ENCODE measurements around the gene LAG3. TPM values are rescaled to one million over a fixed set of nuclear protein-coding genes. Genes with fewer than 3 reads are reported as not detected.

LAG3 gene
- total RNA-seq, 2 experiments from 2014 or later: 12.0 to 13.1 TPM

DNA sequence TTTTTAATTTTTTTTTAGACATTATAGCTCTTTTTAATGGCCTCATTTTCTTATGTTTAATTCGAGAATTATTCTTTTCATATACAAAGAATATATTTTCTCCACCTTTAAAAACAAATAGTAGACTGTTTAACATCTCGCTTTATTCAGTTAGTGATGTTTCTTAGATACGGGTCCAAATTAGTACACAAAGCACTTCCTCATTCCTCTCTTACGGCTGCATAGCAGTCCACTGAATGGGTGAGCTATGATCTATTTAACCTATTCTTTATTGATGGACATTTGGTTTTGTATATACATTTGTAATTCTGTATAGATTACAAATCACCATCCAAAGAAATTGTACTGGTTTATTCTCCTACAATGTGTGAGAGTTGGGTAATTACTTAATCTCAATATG lies 41.0 kb downstream of the LAG3 start:
- Mint-ChIP-seq H3K27me3 (no peaks in the 10 kb centered on the region), H3K4me3 (no peak overlapping the region), H3K9me3 (no peaks in the 10 kb centered on the region), H3K36me3 (ENCODE audit: low read depth) (peaks cover 40% of the 10 kb centered on the region), H3K27ac (no peak overlapping the region), H3K4me1 (peaks cover 18% of the 10 kb centered on the region)
- ChIA-PET POLR2A (interaction anchor here (0.6 kb wide), 1 partner anchor 11 kb away, joined by 3 read pairs; no protein-coding TSS in a partner anchor), CTCF (interaction anchor here (2.8 to 6.0 kb wide), 2 partner anchors 11 to 21 kb away, joined by 8 to 19 read pairs; no protein-coding TSS in a partner anchor)
- DNase-seq: no peak

DNA sequence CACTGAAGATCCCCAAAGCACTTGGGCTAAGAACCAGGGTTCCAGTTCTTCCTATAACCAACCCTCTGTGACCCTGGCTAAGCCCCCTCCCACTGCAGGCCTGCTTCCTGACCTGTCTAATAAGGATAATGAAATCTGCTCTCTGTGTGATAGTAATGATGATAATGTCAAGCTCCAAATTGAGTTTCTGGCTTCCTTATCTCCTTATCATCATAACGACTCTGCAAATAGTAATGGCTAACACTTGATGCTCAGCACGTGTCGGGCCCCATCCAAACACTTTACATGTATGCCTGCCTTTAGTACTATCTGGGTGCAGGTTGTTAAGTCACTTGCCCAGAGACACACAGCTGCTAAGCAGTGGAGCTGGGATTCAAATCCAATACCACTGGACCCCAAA lies 44.3 kb downstream of the LAG3 start:
- POLR2A ChIA-PET: no interaction called here
- Mint-ChIP-seq H3K36me3 (ENCODE audit: low read depth) (peaks cover 47% of the 10 kb centered on the region), H3K4me3 (no peak overlapping the region), H3K9me3 (no peaks in the 10 kb centered on the region), H3K4me1 (peaks cover 10% of the 10 kb centered on the region), H3K27ac (no peak overlapping the region), H3K27me3 (no peaks in the 10 kb centered on the region)
- no peak for DNase-seq
- CTCF ChIA-PET: interaction anchor here (1.1 to 2.0 kb wide), 2 partner anchors 9 to 63 kb away, joined by 3 to 6 read pairs; partner anchors contain the start of gene MLF2

DNA sequence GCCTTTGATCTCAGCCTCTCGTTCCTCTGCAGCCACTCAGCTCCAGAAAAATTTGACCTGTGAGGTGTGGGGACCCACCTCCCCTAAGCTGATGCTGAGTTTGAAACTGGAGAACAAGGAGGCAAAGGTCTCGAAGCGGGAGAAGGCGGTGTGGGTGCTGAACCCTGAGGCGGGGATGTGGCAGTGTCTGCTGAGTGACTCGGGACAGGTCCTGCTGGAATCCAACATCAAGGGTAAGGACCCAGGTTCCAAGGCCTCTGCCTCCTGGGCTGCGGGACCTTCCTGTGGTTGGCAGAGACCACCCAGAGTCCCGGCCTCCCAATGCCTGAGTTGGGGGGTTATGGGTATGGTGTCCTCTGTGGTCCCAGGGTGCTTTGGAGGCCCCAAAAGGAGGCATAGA lies 44.8 kb downstream of the LAG3 start:
- Mint-ChIP-seq H3K4me1 (peaks cover 13% of the 10 kb centered on the region), H3K27me3 (peaks cover 3% of the 10 kb centered on the region), H3K9me3 (no peaks in the 10 kb centered on the region), H3K36me3 (ENCODE audit: low read depth) (peaks cover 47% of the 10 kb centered on the region), H3K27ac (no peak overlapping the region), H3K4me3 (no peak overlapping the region)
- CTCF ChIA-PET: interaction anchor here (2.0 kb wide), 1 partner anchor 8 kb away, joined by 6 read pairs; no protein-coding TSS in a partner anchor
- DNase-seq: no peak
- POLR2A ChIA-PET: no interaction called here

DNA sequence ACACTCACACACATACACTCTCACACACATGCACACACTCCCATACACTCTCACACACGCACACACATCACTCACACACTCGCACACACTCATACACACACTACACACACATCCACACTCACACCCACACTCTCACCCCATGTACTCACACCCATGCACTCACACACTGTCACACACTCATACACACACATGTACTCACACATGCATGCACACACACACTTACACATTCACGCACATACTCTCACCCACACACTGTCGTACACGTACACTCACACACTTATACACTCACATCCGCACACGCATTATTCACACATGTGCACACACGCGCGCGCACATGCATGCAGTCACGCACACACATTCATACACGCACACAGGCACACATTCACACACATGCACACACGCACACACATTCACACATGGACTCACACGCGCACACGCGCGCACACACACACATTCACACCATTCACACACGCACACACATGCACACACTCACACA lies 45.4 kb downstream of the LAG3 start:
- Mint-ChIP-seq H3K27ac (no peak overlapping the region), H3K36me3 (ENCODE audit: low read depth) (peaks cover 47% of the 10 kb centered on the region), H3K9me3 (no peaks in the 10 kb centered on the region), H3K4me1 (peaks cover 15% of the 10 kb centered on the region), H3K27me3 (peaks cover 8% of the 10 kb centered on the region), H3K4me3 (no peak overlapping the region)
- no peak for DNase-seq
- ChIA-PET POLR2A (no interaction called here), CTCF (interaction anchor here (2.0 kb wide), 1 partner anchor 51 kb away, joined by 4 read pairs; the partner anchor contains the start of gene PTMS)

DNA sequence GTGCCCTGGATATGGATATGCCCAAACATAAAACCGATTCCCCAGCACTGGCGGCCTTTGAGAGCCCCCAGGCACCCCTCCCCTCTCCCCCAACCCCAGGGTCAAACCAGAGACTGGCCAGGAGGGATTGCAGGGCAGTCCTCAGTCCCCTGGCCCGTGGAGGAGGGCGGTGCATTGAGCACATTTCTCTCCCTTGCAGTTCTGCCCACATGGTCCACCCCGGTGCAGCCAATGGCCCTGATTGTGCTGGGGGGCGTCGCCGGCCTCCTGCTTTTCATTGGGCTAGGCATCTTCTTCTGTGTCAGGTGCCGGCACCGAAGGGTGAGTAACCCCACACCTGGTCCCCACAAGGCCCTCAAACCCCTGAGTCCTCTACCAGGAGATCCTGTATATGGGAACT lies 45.9 kb downstream of the LAG3 start:
- H3K4me3 Mint-ChIP-seq: no peak overlapping the region
- ChIA-PET CTCF (interaction anchor here (2.0 kb wide), 1 partner anchor 52 kb away, joined by 4 read pairs; the partner anchor contains the start of gene PTMS), POLR2A (no interaction called here)
- peaks cover 15% of the 10 kb centered on the region for H3K4me1 Mint-ChIP-seq
- no peaks in the 10 kb centered on the region for H3K9me3 Mint-ChIP-seq
- H3K27me3 Mint-ChIP-seq: peaks cover 13% of the 10 kb centered on the region
- no peak overlapping the region for H3K27ac Mint-ChIP-seq
- H3K36me3 Mint-ChIP-seq (ENCODE audit: low read depth): peaks cover 47% of the 10 kb centered on the region
- DNase-seq: no peak

DNA sequence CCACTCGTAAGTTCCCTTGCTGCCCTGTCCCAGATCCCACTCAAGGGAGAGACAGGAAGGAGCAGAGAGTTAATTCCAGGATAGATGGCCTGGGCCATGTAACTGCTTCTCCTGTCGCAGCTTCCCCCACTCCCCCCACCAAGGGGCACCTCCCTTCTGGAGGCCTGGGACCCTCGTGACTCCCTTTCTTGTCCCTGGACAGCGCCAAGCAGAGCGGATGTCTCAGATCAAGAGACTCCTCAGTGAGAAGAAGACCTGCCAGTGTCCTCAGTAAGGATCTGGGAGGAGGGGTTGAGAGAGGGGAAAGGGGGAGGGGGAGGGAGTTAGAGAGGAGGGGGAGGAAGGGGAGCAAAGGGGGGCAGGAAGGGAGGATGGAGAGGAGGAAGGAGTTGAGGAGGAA lies 46.3 kb downstream of the LAG3 start:
- ChIA-PET POLR2A (no interaction called here), CTCF (interaction anchor here (2.0 kb wide), 1 partner anchor 52 kb away, joined by 4 read pairs; the partner anchor contains the start of gene PTMS)
- no peak for DNase-seq
- Mint-ChIP-seq H3K4me3 (no peak overlapping the region), H3K4me1 (peaks cover 15% of the 10 kb centered on the region), H3K9me3 (no peaks in the 10 kb centered on the region), H3K36me3 (ENCODE audit: low read depth) (peaks cover 45% of the 10 kb centered on the region), H3K27me3 (peaks cover 15% of the 10 kb centered on the region), H3K27ac (no peak overlapping the region)

DNA sequence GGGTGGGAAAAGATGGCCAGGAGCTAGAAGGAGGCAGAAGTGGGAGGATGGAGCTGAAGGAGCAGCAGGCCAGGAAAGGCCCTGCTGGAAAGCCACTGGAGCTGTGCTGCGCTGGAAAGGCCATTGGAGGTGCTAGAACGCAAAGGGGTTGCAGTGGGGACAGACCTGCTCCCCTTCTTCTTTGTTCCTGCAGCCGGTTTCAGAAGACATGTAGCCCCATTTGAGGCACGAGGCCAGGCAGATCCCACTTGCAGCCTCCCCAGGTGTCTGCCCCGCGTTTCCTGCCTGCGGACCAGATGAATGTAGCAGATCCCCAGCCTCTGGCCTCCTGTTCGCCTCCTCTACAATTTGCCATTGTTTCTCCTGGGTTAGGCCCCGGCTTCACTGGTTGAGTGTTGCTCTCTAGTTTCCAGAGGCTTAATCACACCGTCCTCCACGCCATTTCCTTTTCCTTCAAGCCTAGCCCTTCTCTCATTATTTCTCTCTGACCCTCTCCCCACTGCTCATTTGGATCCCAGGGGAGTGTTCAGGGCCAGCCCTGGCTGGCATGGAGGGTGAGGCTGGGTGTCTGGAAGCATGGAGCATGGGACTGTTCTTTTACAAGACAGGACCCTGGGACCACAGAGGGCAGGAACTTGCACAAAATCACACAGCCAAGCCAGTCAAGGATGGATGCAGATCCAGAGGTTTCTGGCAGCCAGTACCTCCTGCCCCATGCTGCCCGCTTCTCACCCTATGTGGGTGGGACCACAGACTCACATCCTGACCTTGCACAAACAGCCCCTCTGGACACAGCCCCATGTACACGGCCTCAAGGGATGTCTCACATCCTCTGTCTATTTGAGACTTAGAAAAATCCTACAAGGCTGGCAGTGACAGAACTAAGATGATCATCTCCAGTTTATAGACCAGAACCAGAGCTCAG lies 47.0 kb downstream of the LAG3 start:
- CTCF ChIA-PET: interaction anchor here (2.0 to 2.2 kb wide), 2 partner anchors 17 to 53 kb away, joined by 4 to 6 read pairs; partner anchors contain the start of gene PTMS
- POLR2A ChIA-PET: no interaction called here
- no peaks in the 10 kb centered on the region for H3K9me3 Mint-ChIP-seq
- peaks cover 44% of the 10 kb centered on the region for H3K36me3 Mint-ChIP-seq (ENCODE audit: low read depth)
- H3K4me1 Mint-ChIP-seq: peaks cover 15% of the 10 kb centered on the region
- peak overlapping the region; percentile 60 for H3K27ac Mint-ChIP-seq
- peaks cover 17% of the 10 kb centered on the region for H3K27me3 Mint-ChIP-seq
- H3K4me3 Mint-ChIP-seq: no peak overlapping the region
- no peak for DNase-seq

DNA sequence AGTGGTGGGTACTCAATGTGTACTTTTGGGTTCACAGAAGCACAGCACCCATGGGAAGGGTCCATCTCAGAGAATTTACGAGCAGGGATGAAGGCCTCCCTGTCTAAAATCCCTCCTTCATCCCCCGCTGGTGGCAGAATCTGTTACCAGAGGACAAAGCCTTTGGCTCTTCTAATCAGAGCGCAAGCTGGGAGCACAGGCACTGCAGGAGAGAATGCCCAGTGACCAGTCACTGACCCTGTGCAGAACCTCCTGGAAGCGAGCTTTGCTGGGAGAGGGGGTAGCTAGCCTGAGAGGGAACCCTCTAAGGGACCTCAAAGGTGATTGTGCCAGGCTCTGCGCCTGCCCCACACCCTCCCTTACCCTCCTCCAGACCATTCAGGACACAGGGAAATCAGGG lies 47.8 kb downstream of the LAG3 start:
- Mint-ChIP-seq H3K9me3 (no peaks in the 10 kb centered on the region), H3K4me3 (no peak overlapping the region), H3K4me1 (peaks cover 15% of the 10 kb centered on the region), H3K27me3 (peaks cover 23% of the 10 kb centered on the region), H3K36me3 (ENCODE audit: low read depth) (peaks cover 40% of the 10 kb centered on the region), H3K27ac (no peak overlapping the region)
- CTCF ChIA-PET: interaction anchor here (1.6 to 2.2 kb wide), 3 partner anchors 16 to 67 kb away, joined by 6 to 10 read pairs (median 7); partner anchors contain the start of genes MLF2 and USP5
- no peak for DNase-seq
- POLR2A ChIA-PET: no interaction called here

DNA sequence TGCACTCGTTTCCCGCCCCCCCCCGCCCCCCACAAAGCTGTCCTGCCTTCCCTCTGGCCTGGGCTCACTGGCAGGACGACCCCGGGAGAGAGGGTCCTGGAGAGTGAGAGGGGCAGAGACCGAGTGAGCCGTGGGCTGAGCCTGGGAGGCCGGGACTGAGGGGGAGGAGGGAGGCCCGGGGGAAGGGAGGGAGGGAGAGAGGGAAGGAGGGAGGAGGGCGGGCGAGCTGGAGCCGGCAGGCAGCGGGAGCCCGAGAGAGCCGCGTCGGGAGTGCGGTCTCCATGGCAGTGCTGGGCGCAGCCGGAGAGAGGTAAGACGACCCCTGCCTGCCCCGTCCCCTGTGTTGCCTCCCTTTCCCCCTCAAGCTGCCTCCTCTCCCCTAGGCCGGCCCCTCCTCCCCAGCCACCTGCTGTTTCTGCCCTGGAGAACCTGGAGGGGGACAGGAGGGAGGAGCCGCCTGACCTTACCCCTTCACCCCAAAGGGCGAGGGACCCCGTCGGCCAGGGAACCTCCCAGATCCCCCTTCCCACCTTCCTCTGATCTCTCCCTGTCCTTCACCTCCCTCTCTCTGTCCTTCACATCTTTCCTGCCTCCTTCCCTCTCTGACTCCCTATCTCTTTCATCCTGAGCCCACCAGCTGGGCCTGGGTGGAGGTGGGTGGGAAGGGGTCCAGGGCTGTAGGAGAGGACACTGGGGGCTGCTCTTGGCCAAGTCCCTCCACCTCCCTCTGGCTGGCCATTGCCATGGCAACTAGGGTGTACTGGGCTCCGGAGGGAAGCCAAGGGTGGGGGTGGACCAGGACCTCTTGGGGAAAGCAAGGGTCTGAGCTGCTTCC lies 49.5 kb downstream of the LAG3 start, which contains the start of gene GPR162:
Gene GPR162, plus strand, starts transcription at position 231 of the 835 bp plus-strand sequence. CDS start 2,078 bp downstream, outside the sequence.
- peak within 1 kb of the TSS; percentile 60 for H3K27ac Mint-ChIP-seq
- H3K9me3 Mint-ChIP-seq: no peaks in the 10 kb centered on the region
- H3K4me1 Mint-ChIP-seq: peaks cover 19% of the 10 kb centered on the region
- CTCF ChIA-PET: interaction anchor here (1.2 to 2.2 kb wide), 7 partner anchors 10 to 126 kb away, joined by 3 to 10 read pairs (median 5); partner anchors contain the start of genes MLF2 and USP5
- H3K27me3 Mint-ChIP-seq: peaks cover 36% of the 10 kb centered on the region
- peaks cover 28% of the 10 kb centered on the region for H3K36me3 Mint-ChIP-seq (ENCODE audit: low read depth)
- peak within 1 kb of the TSS; percentile 50 for H3K4me3 Mint-ChIP-seq
- POLR2A ChIA-PET: no interaction called here
- no peak for DNase-seq

DNA sequence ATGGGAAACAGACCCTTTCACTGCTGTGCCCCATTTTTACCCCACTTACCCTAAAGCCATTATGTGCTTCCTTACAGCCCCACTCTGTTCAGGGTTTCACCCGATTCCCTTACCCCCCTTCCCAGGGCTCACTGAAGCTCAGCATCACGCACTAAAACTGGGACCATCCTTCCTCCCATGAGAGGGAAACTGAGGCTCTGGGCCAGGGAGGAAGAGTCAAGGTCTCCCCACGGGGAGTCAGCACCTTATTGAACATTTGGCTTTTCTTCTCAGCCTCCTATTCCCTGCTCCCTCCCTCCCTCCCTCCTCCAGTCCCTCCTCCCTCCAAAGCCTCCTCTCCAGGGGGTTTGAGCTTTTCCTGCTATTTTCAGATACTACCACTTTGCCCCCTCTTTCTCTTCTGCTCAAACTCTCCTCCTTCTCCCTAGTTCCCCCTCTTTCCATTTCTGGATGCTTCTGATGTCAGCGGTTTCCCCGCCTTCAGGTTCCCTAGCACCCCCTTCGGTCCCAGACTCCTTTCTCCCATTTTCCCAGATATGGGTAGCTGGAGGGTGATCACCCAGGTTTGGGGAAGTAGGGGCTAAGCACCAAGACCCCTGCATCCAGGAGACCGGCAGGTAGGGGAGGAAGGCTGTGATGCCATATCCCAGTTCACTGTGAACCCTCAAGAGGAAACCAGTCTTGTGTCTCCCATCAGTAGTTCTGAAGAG lies 50.3 kb downstream of the LAG3 start:
- no peak for DNase-seq
- CTCF ChIA-PET: interaction anchor here (1.2 to 1.6 kb wide), 4 partner anchors 11 to 127 kb away, joined by 3 read pairs; no protein-coding TSS in a partner anchor
- peak overlapping the region; percentile 41 for H3K27ac Mint-ChIP-seq
- peaks cover 23% of the 10 kb centered on the region for H3K4me1 Mint-ChIP-seq
- H3K9me3 Mint-ChIP-seq: no peaks in the 10 kb centered on the region
- H3K27me3 Mint-ChIP-seq: peaks cover 41% of the 10 kb centered on the region
- H3K36me3 Mint-ChIP-seq (ENCODE audit: low read depth): peaks cover 24% of the 10 kb centered on the region
- POLR2A ChIA-PET: no interaction called here
- no peak overlapping the region for H3K4me3 Mint-ChIP-seq

DNA sequence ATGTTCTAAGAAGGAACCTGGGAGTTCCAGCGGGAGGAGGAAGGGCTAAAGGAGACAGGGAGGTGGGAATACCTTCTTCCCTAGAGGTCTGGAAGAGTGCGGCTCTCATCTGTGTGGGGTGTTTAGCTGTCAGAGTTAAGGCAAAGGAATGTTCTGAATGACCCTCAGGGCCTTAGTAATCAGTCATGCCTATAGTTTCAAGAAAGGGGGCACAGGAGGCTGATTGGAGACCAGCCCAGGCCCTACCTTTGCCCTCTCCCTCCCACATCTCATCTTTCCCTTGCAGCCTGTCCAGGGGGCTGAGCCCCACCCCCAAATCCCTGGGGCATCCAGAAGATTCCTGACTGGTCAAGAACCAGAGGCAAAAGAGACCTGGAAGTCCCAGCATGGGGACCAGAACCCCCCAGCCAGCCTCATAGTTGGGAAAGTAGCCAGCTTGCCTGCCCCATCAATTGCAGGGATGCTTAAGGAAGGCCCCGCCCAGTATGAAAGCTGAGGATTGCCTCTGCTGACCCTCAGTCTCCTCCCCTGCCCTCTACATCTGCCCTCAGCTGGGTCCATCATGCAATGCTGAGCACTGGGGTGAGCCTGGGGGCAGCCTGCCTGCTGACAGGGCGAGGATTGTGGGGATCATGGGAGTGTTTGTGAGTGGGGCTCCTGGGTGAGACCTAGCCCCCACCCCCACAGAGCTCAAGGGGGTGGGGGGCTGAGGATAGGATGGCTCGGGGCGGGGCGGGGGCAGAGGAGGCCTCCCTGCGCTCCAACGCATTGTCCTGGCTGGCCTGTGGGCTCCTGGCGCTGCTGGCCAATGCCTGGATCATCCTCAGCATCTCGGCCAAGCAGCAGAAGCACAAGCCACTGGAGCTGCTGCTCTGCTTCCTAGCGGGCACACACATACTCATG lies 51.1 kb downstream of the LAG3 start:
- Mint-ChIP-seq H3K4me1 (peaks cover 26% of the 10 kb centered on the region), H3K27me3 (peaks cover 44% of the 10 kb centered on the region), H3K27ac (no peak overlapping the region), H3K9me3 (no peaks in the 10 kb centered on the region), H3K4me3 (no peak overlapping the region), H3K36me3 (ENCODE audit: low read depth) (peaks cover 16% of the 10 kb centered on the region)
- ChIA-PET POLR2A (no interaction called here), CTCF (interaction anchor here (1.1 to 4.2 kb wide), 7 partner anchors 10 to 117 kb away, joined by 3 to 28 read pairs (median 3); partner anchors contain the start of gene MLF2)
- DNase-seq: no peak
